NOMO-1 treated with dmso at 0.1 percent for 144 hours (cell line): ENCODE results near the gene TIPARP.

Experiments used
- DNase-seq: peaks from one replicate; lab custom pipeline; 2025; ENCODE audit not compliant: unreplicated experiment; lab: John Stamatoyannopoulos, UW

The TIPARP gene

DNA sequence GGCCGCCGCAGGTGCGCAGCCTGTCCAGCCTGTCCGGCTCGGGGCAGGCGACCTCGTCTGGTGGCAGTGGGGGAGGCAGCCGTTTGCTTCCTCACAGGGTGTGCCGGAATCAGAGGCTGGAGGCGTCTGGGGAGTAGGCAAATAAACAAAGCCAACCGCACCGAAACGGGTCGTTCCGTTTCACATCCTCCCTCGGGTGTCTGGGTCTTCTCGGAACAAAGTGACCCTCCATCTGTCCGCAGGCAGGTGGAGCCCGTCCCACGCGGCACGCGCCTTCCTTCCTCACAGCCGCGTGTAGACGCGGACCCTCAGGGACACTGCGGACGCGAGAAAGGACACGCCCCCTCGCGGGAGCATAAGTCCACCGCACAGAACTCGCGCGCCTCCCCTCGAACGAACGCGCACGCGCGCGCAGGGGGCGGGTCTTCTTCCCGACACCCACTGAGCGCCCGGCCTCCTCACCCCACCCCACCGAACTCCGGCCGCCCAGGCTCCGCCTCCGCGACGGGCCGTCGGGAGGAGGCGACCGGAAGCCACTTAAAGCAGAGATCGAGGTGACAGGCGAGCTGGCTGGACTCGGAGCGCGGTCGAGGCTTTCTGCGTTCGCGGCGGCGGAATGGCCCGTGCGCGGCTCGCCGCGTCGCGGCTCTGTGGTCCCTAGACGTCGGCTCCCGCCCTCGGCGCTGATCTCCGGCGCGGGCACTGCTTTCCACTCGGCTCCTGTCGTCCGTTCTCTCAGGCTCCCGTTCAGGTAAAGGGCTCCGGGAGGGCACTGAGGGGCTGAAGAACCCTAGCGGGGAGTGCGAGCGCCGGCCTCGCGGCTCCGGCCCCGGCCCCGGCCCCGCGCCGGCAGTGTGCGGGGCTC is at the start of gene TIPARP:
Gene TIPARP, plus strand, starts transcription at position 545 of the 865 bp plus-strand sequence. CDS start 3,108 bp downstream, outside the sequence.
- DNase-seq = peak; percentile 100

DNA sequence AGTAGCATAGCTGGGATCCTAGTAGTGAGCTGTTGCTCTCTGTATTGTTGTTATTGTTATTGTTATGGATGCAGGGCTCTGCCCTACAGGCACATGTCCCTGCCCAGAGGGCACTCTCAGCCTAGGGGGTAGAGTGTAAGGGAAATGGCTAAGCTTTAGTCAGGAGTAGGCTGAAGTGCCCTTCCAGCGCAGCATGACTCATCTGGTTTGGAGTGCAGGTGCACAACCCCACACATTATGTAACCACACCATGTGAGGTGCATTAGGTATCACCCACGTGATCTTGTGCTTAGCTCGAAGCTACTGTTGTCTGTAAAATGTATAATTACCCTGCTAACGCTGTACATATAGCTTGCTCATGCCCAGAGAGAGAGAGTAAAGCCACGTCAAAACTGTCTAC is 48.3 kb upstream of the TIPARP start:
- DNase-seq = no peak

- no peak for DNase-seq
These were observed 46.3 kb upstream of the TIPARP start for GRCh38 chr3:156627946-156628569.

- no peak for DNase-seq
These were observed 45.4 kb upstream of the TIPARP start for GRCh38 chr3:156628836-156629618.

- no peak for DNase-seq
These were observed 44.2 kb upstream of the TIPARP start for GRCh38 chr3:156630081-156630772.

DNA sequence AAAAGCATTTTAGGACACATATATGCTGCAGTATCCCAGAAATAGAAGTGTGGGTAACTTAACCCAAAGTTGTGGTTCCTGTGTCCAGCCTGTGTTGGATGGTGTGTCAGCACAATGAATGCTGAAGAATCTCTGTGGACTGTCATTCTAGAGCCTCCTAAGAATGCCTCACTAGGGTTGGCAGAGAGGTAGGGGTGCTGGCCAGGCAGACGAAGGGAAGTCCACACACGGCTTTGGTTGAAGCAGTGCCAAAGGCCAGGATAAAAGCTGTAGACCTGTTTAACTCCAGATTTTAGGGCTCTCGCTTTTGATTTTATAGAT is 43.7 kb upstream of the TIPARP start:
- DNase-seq = no peak

GRCh38 chr3:156631323-156631722 is 43.1 kb upstream of the TIPARP start:
- DNase-seq = no peak

DNA sequence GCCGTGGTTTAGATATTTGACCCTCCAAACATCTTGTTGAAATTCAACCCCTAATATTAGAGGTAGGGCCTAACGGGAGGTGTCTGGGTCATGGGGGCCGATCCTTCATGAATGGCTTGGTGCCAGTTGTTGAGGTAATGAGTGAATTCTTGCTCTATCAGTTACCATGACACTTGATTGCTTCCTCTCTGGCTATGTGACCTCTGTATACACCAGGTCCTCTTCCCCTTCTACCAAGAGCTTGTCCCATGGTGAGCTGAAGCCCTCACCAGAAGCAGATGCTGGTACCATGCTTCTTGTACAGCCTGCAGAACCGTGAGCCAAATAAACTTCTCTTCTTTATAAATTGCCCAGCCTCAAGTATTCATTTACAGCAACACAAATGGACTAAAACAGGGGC is 41.8 kb upstream of the TIPARP start:
- no peak for DNase-seq

GRCh38 chr3:156633335-156633734 is 41.1 kb upstream of the TIPARP start:
- no peak for DNase-seq

DNA sequence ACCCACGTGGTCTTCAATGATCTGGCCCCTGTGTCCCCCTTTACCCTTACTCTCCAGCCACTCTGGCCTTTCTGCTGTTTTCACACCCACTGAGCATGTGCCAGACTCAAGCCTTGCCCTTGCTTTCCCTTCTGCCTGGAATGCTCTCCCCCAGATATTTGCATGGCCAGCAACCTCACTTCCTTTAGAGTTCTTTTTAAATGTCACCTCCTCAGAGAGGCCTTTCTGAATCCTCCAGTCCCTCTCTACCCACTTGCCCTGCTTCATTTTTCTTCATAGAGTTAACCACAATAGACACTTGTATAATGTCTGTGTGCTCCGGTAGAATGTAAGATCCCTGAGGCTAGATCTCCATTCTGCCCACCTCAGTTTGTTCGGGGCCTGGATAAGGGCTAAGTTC is 39.4 kb upstream of the TIPARP start:
- DNase-seq = no peak

- no peak for DNase-seq
These were observed 38.4 kb upstream of the TIPARP start for GRCh38 chr3:156635973-156636372.

GRCh38 chr3:156637480-156638022 is 36.8 kb upstream of the TIPARP start:
- DNase-seq = no peak

DNA sequence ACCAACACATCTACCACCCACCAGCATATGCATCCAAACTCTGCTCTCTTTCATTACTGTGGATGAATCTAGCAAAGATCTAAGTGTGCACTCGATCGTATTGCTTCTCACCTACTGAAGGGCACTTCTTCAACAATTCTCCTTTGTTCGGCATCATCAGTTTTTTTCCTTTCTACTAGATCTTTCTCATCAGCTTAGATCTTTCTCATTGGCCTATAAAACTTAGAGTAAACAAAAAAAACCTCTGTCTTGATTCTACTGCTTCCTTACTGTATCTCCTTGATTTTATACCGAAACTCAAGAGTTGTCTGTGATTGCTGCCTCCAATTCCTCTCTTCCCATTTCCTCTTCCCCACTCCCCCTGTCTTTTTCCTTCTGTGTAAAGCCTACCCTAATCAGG is 36.1 kb upstream of the TIPARP start:
- no peak for DNase-seq

- DNase-seq = no peak
These were observed 34.9 kb upstream of the TIPARP start for GRCh38 chr3:156639414-156640023.

DNA sequence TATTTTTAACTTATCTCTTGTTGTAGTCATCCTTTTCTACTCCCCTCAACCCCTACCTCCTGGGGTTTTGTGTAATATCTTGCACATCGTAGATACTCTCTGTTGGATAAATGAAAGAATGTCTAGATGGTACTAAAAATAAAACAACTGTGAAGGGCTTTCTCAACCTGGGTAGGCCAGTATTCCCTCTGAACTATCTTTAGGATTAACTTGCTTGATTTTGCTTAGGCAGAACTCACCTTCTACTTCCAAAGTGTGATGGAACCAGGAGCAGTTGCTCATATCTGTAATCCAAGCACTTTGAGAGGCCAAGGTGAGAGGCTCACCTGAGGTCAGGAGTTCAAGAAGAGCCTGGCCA is 32.8 kb upstream of the TIPARP start:
- no peak for DNase-seq

DNA sequence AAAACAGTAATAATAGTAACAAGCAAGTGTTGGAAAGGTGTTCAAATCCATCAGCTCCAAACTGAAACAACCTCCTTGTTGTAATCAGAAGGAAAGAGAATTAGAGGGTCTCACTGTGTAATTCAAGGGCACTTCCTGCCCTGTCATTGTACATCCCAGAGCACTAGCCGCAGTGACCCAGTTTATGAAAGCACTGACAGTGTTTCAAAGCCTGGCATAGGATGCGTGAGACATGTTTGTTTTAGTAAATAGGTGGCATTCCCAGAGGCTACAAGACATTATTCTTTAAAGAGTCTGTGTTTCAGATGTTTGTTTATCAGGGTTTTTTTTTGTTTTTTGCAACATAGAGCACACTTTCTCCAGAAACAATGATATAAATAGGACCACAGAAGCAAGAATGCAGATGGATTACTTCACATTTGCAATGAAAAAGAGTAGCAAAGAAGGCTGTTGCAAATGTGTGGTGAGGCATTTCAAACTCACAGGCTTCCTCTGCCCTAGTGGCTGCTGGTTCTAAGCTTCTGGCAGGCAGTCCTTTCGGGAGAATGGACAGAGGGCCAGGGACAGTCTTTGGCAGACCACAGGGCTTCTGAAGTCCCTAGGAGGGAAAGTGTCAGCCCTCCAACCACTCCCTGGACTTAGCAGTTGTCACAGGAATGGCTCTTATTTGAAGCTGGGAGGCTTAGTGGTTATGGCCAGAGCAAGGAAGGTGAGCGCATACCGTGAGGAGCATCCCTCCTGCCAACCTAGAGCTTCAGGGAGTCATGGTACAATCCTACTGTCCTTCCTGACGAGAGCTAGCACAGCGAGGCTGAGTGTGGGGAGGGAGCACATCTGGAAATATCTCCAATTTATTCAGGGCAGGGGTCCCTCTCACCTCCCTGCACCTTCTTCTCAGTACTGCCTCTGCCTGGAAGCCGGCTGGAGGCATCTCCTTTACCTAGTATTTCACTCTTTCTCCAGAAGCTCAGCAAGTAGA is 31.4 kb upstream of the TIPARP start:
- DNase-seq = no peak

DNA sequence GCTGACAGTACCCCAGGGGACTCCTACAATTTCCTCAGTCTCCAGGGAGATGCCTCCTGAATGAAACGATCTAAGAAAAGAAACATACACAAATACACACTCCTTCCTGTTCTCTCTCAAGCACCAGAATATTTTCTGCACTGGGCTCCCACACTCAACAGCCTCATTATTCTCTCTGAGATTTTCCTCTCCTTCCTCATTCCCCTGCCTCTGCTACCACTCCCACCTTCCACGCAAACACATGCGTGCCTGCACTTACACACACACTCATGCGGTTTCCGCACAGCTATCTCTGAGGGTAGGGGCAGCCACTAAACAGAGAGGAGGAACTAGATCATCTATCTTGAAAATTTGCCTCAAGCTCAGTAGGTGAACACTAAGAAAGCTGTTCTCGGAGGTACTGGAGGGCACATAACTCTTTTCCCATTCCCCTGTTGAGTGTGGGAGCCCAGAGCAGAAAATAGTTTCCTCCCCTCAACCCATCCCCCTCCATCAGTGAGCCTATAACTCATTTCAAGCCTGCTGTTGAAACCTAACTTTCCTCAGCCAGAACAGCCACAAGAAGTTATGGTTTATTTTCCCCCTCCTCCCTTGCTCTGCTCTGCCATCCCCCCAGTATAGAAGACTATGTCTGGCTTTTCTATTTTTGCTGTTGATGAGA is 30.5 kb upstream of the TIPARP start:
- peak; percentile 91 for DNase-seq

- no peak for DNase-seq
These were observed 29.4 kb upstream of the TIPARP start for GRCh38 chr3:156644958-156645357.

DNA sequence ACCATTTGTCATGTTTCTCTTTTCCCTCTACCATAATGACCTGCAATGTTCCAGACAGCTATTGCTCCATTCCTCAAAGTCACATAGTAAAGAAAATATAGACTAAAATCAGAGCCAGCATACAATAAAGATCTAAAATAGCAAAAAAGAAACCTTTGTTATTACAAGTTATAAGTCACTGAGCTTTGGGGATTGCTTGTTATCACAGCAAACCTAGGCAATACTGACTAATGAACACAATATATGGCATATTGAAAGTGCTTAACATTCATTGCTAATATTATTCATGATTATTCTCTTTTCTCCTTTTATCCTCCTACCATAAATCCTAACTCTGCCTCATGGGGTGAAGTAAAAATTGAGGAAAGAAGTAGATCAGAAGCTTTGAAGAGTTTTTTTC is 27.4 kb upstream of the TIPARP start:
- DNase-seq = no peak
